ENCODE results near the gene TDRD6.

TDRD6 gene

DNA sequence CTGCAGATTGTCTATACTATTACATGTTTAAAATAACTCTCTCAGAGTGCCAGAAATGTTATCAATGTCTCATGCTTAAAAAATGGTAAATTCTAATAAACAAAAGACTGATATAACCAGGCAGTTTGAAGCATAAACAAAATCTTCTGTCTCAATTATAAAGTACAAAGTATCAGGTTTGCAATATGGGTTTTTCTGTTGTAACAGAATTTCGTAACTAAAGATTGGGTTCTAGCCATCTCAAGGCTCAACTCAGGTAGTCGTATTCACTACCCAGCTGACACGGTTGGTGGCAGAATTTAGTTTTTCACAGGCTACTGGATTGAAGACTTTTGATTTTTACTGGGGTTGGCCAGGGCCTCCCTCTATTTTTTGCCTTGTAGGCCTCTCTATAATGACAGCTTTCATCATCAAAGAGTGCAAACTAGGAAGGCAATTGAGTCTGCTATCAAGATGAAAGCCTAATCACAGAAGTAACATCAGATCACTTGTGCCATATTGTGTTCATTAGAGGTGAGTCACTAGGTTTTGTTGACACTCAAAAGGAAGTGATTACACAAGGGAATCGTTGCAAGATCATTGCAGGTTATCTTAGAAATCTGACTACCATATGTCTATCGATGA, 38.7 kb upstream of the TDRD6 start (continued):
- TF ChIP-seq, protein P1, sequence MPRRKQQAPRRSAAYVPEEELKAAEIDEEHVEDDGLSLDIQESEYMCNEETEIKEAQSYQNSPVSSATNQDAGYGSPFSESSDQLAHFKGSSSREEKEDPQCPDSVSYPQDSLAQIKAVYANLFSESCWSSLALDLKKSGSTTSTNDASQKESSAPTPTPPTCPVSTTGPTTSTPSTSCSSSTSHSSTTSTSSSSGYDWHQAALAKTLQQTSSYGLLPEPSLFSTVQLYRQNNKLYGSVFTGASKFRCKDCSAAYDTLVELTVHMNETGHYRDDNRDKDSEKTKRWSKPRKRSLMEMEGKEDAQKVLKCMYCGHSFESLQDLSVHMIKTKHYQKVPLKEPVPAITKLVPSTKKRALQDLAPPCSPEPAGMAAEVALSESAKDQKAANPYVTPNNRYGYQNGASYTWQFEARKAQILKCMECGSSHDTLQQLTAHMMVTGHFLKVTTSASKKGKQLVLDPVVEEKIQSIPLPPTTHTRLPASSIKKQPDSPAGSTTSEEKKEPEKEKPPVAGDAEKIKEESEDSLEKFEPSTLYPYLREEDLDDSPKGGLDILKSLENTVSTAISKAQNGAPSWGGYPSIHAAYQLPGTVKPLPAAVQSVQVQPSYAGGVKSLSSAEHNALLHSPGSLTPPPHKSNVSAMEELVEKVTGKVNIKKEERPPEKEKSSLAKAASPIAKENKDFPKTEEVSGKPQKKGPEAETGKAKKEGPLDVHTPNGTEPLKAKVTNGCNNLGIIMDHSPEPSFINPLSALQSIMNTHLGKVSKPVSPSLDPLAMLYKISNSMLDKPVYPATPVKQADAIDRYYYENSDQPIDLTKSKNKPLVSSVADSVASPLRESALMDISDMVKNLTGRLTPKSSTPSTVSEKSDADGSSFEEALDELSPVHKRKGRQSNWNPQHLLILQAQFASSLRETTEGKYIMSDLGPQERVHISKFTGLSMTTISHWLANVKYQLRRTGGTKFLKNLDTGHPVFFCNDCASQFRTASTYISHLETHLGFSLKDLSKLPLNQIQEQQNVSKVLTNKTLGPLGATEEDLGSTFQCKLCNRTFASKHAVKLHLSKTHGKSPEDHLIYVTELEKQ (tag by site-specific recombination; IDR thresholded peaks at IDR 0.05; ENCODE audit: borderline replicate concordance) = peak; percentile 22; the same call in 1 of the 2 replicates
- TF ChIP-seq, protein P2, sequence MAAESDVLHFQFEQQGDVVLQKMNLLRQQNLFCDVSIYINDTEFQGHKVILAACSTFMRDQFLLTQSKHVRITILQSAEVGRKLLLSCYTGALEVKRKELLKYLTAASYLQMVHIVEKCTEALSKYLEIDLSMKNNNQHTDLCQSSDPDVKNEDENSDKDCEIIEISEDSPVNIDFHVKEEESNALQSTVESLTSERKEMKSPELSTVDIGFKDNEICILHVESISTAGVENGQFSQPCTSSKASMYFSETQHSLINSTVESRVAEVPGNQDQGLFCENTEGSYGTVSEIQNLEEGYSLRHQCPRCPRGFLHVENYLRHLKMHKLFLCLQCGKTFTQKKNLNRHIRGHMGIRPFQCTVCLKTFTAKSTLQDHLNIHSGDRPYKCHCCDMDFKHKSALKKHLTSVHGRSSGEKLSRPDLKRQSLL (tag by site-specific recombination; IDR thresholded peaks at IDR 0.05) = no peak
- TF ChIP-seq, protein P3, sequence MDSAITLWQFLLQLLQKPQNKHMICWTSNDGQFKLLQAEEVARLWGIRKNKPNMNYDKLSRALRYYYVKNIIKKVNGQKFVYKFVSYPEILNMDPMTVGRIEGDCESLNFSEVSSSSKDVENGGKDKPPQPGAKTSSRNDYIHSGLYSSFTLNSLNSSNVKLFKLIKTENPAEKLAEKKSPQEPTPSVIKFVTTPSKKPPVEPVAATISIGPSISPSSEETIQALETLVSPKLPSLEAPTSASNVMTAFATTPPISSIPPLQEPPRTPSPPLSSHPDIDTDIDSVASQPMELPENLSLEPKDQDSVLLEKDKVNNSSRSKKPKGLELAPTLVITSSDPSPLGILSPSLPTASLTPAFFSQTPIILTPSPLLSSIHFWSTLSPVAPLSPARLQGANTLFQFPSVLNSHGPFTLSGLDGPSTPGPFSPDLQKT (IDR thresholded peaks at IDR 0.05; ENCODE audit: borderline replicate concordance, low read depth, low read length) = no peak
- TF ChIP-seq, protein P4, sequence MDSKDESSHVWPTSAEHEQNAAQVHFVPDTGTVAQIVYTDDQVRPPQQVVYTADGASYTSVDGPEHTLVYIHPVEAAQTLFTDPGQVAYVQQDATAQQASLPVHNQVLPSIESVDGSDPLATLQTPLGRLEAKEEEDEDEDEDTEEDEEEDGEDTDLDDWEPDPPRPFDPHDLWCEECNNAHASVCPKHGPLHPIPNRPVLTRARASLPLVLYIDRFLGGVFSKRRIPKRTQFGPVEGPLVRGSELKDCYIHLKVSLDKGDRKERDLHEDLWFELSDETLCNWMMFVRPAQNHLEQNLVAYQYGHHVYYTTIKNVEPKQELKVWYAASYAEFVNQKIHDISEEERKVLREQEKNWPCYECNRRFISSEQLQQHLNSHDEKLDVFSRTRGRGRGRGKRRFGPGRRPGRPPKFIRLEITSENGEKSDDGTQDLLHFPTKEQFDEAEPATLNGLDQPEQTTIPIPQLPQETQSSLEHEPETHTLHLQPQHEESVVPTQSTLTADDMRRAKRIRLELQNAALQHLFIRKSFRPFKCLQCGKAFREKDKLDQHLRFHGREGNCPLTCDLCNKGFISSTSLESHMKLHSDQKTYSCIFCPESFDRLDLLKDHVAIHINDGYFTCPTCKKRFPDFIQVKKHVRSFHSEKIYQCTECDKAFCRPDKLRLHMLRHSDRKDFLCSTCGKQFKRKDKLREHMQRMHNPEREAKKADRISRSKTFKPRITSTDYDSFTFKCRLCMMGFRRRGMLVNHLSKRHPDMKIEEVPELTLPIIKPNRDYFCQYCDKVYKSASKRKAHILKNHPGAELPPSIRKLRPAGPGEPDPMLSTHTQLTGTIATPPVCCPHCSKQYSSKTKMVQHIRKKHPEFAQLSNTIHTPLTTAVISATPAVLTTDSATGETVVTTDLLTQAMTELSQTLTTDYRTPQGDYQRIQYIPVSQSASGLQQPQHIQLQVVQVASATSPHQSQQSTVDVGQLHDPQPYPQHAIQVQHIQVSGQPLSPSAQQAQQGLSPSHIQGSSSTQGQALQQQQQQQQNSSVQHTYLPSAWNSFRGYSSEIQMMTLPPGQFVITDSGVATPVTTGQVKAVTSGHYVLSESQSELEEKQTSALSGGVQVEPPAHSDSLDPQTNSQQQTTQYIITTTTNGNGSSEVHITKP (tag by site-specific recombination; IDR thresholded peaks at IDR 0.05) = peak; percentile 26; the same call in 1 of the 2 replicates
- TF ChIP-seq ZNF366 (tag by site-specific recombination; conservative IDR thresholded peaks at IDR 0.05) = peak; percentile 80
- TF ChIP-seq ZNF747 (tag by site-specific recombination; IDR thresholded peaks at IDR 0.05) = no peak
- TF ChIP-seq, protein P5, sequence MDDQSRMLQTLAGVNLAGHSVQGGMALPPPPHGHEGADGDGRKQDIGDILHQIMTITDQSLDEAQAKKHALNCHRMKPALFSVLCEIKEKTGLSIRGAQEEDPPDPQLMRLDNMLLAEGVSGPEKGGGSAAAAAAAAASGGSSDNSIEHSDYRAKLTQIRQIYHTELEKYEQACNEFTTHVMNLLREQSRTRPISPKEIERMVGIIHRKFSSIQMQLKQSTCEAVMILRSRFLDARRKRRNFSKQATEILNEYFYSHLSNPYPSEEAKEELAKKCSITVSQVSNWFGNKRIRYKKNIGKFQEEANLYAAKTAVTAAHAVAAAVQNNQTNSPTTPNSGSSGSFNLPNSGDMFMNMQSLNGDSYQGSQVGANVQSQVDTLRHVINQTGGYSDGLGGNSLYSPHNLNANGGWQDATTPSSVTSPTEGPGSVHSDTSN (CRISPR knock-in tag; IDR thresholded peaks at IDR 0.05) = no peak
- no peak for TF ChIP-seq ZNF416 (tag by site-specific recombination; IDR thresholded peaks at IDR 0.05)
- TF ChIP-seq, protein P6, sequence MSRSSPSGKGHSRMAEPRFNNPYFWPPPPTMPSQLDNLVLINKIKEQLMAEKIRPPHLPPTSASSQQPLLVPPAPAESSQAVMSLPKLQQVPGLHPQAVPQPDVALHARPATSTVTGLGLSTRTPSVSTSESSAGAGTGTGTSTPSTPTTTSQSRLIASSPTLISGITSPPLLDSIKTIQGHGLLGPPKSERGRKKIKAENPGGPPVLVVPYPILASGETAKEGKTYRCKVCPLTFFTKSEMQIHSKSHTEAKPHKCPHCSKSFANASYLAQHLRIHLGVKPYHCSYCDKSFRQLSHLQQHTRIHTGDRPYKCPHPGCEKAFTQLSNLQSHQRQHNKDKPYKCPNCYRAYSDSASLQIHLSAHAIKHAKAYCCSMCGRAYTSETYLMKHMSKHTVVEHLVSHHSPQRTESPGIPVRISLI (tag by site-specific recombination; IDR thresholded peaks at IDR 0.05) = no peak
- TF ChIP-seq, protein P7, sequence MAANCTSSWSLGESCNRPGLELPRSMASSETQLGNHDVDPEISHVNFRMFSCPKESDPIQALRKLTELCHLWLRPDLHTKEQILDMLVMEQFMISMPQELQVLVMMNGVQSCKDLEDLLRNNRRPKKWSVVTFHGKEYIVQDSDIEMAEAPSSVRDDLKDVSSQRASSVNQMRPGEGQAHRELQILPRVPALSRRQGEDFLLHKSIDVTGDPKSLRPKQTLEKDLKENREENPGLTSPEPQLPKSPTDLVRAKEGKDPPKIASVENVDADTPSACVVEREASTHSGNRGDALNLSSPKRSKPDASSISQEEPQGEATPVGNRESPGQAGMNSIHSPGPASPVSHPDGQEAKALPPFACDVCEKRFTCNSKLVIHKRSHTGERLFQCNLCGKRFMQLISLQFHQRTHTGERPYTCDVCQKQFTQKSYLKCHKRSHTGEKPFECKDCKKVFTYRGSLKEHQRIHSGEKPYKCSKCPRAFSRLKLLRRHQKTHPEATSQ (tag by site-specific recombination; IDR thresholded peaks at IDR 0.05) = no peak
- TF ChIP-seq, protein P8, sequence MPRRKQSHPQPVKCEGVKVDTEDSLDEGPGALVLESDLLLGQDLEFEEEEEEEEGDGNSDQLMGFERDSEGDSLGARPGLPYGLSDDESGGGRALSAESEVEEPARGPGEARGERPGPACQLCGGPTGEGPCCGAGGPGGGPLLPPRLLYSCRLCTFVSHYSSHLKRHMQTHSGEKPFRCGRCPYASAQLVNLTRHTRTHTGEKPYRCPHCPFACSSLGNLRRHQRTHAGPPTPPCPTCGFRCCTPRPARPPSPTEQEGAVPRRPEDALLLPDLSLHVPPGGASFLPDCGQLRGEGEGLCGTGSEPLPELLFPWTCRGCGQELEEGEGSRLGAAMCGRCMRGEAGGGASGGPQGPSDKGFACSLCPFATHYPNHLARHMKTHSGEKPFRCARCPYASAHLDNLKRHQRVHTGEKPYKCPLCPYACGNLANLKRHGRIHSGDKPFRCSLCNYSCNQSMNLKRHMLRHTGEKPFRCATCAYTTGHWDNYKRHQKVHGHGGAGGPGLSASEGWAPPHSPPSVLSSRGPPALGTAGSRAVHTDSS (tag by site-specific recombination; IDR thresholded peaks at IDR 0.05) = no peak
- peak; percentile 54; the same call in 1 of the 2 replicates for TF ChIP-seq ZBTB17 (tag by site-specific recombination; IDR thresholded peaks at IDR 0.05)
- no peak for TF ChIP-seq ZNF623 (tag by site-specific recombination; IDR thresholded peaks at IDR 0.05)
- TF ChIP-seq SALL2 (tag by site-specific recombination; IDR thresholded peaks at IDR 0.05; ENCODE audit: borderline replicate concordance) = no peak
- peak; percentile 69; the same call in 1 of the 2 replicates for TF ChIP-seq TCF7L2 (IDR thresholded peaks at IDR 0.05; ENCODE audit: borderline replicate concordance, low read depth, low read length)
- peak; percentile 83 for TF ChIP-seq SP7 (tag by site-specific recombination; IDR thresholded peaks at IDR 0.05)
- TF ChIP-seq ZNF560 (tag by site-specific recombination; IDR thresholded peaks at IDR 0.05; ENCODE audit: borderline replicate concordance) = no peak
- no peak for TF ChIP-seq ZNF610 (tag by site-specific recombination; IDR thresholded peaks at IDR 0.05; ENCODE audit: borderline replicate concordance)
- TF ChIP-seq PRDM1 (tag by site-specific recombination; IDR thresholded peaks at IDR 0.05) = peak; percentile 50
- TF ChIP-seq ZNF785 (tag by site-specific recombination; IDR thresholded peaks at IDR 0.05) = no peak
- TF ChIP-seq SCRT1 (tag by site-specific recombination; IDR thresholded peaks at IDR 0.05; ENCODE audit: borderline replicate concordance) = no peak
- no peak for TF ChIP-seq REPIN1 (tag by site-specific recombination; IDR thresholded peaks at IDR 0.05; ENCODE audit: low read depth)
- TF ChIP-seq ZNF223 (tag by site-specific recombination; IDR thresholded peaks at IDR 0.05) = no peak
- TF ChIP-seq SP3 (tag by site-specific recombination; IDR thresholded peaks at IDR 0.05) = peak; percentile 32; the same call in 1 of the 2 replicates

Data from HEK293 (cell line).